Transverse colon (tissue), 4 donors: ENCODE measurements around the gene ANO3. TPM values are rescaled to one million over a fixed set of nuclear protein-coding genes. Genes with fewer than 3 reads are reported as not detected.

ENCODE experiments used
- DNase-seq: peaks from one replicate; pipeline ENCODE4 v3.0.0-alpha.2; 2019
- H3K27ac ChIP-seq, 4 donors: fragments of 200-600 bp; sonication (generic); 2 replicates each; pipeline ENCODE4 v1.5.1; 2016 to 2018; ENCODE audit warnings: inconsistent platforms in 4 of 4
- H3K27me3 ChIP-seq: fragments of 200-600 bp; sonication (generic); 2 replicates; pipeline ENCODE4 v1.5.1; 2017; ENCODE audit warnings: inconsistent platforms
- H3K36me3 ChIP-seq, 4 donors: fragments of 200-600 bp; sonication (generic); 2 replicates each; pipeline ENCODE4 v1.5.1; 2017 to 2019; ENCODE audit warnings: inconsistent platforms in 4 of 4
- H3K4me1 ChIP-seq, 4 donors: fragments of 200-600 bp; sonication (generic); 2 replicates each; pipeline ENCODE4 v1.5.1; 2017 to 2020; ENCODE audit warnings: inconsistent platforms in 4 of 4
- H3K4me3 ChIP-seq, 4 donors: fragments of 200-600 bp; sonication (generic); 1 replicate in 1 of 4; 2 replicates in 3 of 4; pipeline versions ENCODE4 v1.5.1 to v1.6.1; 2017 to 2019; ENCODE audit warnings: inconsistent platforms in 4 of 4
- H3K9me3 ChIP-seq, 2 donors: fragments of 200-600 bp; sonication (generic); 2 replicates each; pipeline ENCODE4 v1.5.1; 2017 to 2019; ENCODE audit warnings: inconsistent platforms in 2 of 2
- CTCF ChIP-seq, 5 experiments: fragments of 200-600 bp in 3 of 5; fragments of 450-650 bp in 2 of 5; sonication (generic) in 3 of 5; IDR thresholded peaks; 1 replicate in 2 of 5; 2 replicates in 3 of 5; pipeline ENCODE4 v1.5.1; 2016 to 2017; ENCODE audit warnings: antibody characterized with exemption in 5 of 5, inconsistent platforms in 3 of 5, mild to moderate bottlenecking in 2 of 5, moderate library complexity in 1 of 5
- EP300 ChIP-seq: sonication (generic); formaldehyde crosslinking; IDR thresholded peaks from one replicate; pipeline ENCODE4 v1.6.1; 2017; ENCODE audit warnings: antibody characterized with exemption, low read depth
- POLR2A ChIP-seq: fragments of 450-650 bp; IDR thresholded peaks from one replicate; pipeline ENCODE4 v1.6.1; 2016; ENCODE audit warnings: antibody characterized with exemption, mild to moderate bottlenecking, moderate library complexity
- POLR2AphosphoS5 ChIP-seq, 3 donors: sonication (generic); formaldehyde crosslinking; IDR thresholded peaks; one replicate each; pipeline ENCODE4 v1.6.1; 2016; ENCODE audit warnings: antibody characterized with exemption in 3 of 3
- WGBS, 2 donors: methylation state at CpG; one replicate each; pipeline ENCODE4 v1.1.5; 2018; ENCODE audit warnings: low coverage in 1 of 2; 5-methylcytosine and 5-hydroxymethylcytosine counted together
- in situ Hi-C, 4 donors: fragments of 200-750 bp; cut with MboI; loops; one replicate each; pipeline versions ENCODE4 v1.15.0 to v1.15.1; 2017; ENCODE audit warnings: low sequenced_read_pairs in 3 of 4, low pct_ligation_motif_present in 1 of 4, low pct_unique_long_range_greater_than_20kb in 1 of 4
- intact Hi-C: fragments of 100-400 bp; cut with DNase I; formaldehyde crosslinking; loops from one replicate; pipeline ENCODE4 v1.15.1; 2023; ENCODE audit warnings: low total_unique reads
- total RNA-seq, 4 donors: library from RNA; depleted of rRNA; stranded (reverse); fragments of >200 nt; gene quantifications; one replicate each; pipeline ENCODE4 v1.1.0, GENCODE V29; 2016

ANO3 gene
- total RNA-seq, 4 donors from 2014 or later = 0.16 to 0.55 TPM; not detected in 2

- Histone ChIP-seq H3K4me1 (peaks cover 0 to 7% (median 0%) of the 10 kb centered on the region in 4 donors), H3K27me3 (peaks cover 24% of the 10 kb centered on the region), H3K4me3 (no peak overlapping the region), H3K27ac (no peak overlapping the region), H3K36me3 (no peaks in the 10 kb centered on the region), H3K9me3 (no peaks in the 10 kb centered on the region)
- 27 to 44% methylated on average over 4 to 5 of the region's 5 CpGs for WGBS, 2 donors
- intact Hi-C loops (no loop called here), in situ Hi-C loops (no loop called here)
- no peak for DNase-seq
- TF ChIP-seq CTCF (IDR thresholded peaks at IDR 0.05) (no peak), POLR2AphosphoS5 (IDR thresholded peaks at IDR 0.05) (no peak), EP300 (no peak), POLR2A (no peak)
Measured at GRCh38 chr11:26332572-26332915, 614 bp downstream of the ANO3 start.

- H3K4me1 ChIP-seq = peaks cover 0 to 7% (median 0%) of the 10 kb centered on the region in 4 donors
- H3K9me3 ChIP-seq = no peaks in the 10 kb centered on the region
- no peak overlapping the region for H3K27ac ChIP-seq
- peaks cover 24% of the 10 kb centered on the region for H3K27me3 ChIP-seq
- no peaks in the 10 kb centered on the region for H3K36me3 ChIP-seq
- no peak for TF ChIP-seq POLR2A
- TF ChIP-seq EP300 = no peak
- no peak for TF ChIP-seq POLR2AphosphoS5 (IDR thresholded peaks at IDR 0.05)
- TF ChIP-seq CTCF (IDR thresholded peaks at IDR 0.05) = no peak
- intact Hi-C loops (no loop called here), in situ Hi-C loops (no loop called here)
- DNase-seq = no peak
- 33 to 47% methylated on average over 3 of the region's 3 CpGs for WGBS, 2 donors
- H3K4me3 ChIP-seq = no peak overlapping the region
Measured at GRCh38 chr11:26333906-26334305, 2.0 kb downstream of the ANO3 start.

GRCh38 chr11:26335903-26336302 is 4.0 kb downstream of the ANO3 start:
- intact Hi-C loops = no loop called here
- Histone ChIP-seq H3K4me3 (no peak overlapping the region), H3K9me3 (no peaks in the 10 kb centered on the region), H3K4me1 (peaks cover 0 to 7% (median 0%) of the 10 kb centered on the region in 4 donors), H3K36me3 (no peaks in the 10 kb centered on the region), H3K27me3 (peaks cover 24% of the 10 kb centered on the region), H3K27ac (no peak overlapping the region)
- no peak for TF ChIP-seq EP300
- TF ChIP-seq POLR2AphosphoS5 (IDR thresholded peaks at IDR 0.05) = no peak
- no peak for TF ChIP-seq POLR2A
- TF ChIP-seq CTCF (IDR thresholded peaks at IDR 0.05) = no peak
- DNase-seq = no peak
- in situ Hi-C loops = no loop called here

GRCh38 chr11:26344647-26345046 is 12.7 kb downstream of the ANO3 start:
- intact Hi-C loops (no loop called here), in situ Hi-C loops (no loop called here)
- Histone ChIP-seq H3K4me3 (no peak overlapping the region), H3K27me3 (no peaks in the 10 kb centered on the region), H3K36me3 (no peaks in the 10 kb centered on the region), H3K27ac (no peak overlapping the region), H3K9me3 (no peaks in the 10 kb centered on the region), H3K4me1 (no peaks in the 10 kb centered on the region)
- TF ChIP-seq POLR2AphosphoS5 (IDR thresholded peaks at IDR 0.05) (no peak), CTCF (IDR thresholded peaks at IDR 0.05) (no peak), POLR2A (no peak), EP300 (no peak)
- no peak for DNase-seq
- WGBS, 2 donors = 60 to 75% methylated on average over 1 to 2 of the region's 2 CpGs
